A673 (cell line): Measurements from ENCODE around the gene REV1. TPM values are rescaled to one million over a fixed set of nuclear protein-coding genes. Genes with fewer than 3 reads are reported as not detected.
"Not testable (repeated sequence)": the region's sequence is repeated elsewhere in the genome, so short reads cannot be mapped to it uniquely, and the experiment has no call there.

ENCODE experiments used
- BruUV-seq: library from RNA; stranded (reverse); fragments of 400-500 nt; replicated peaks from 2 replicates; lab custom pipeline; 2021; lab: Mats Ljungman, UMichigan
- CTCF ChIA-PET: fragments of 300-600 bp; sonication (Branson Sonifier 250); formaldehyde crosslinking; loops from one replicate; lab custom pipeline; 2022; ENCODE audit warnings: antibody characterized with exemption; lab: Charles Lee
- POLR2A ChIA-PET: fragments of 300-600 bp; sonication (Branson Sonifier 250); formaldehyde crosslinking; loops from one replicate; lab custom pipeline; 2022; ENCODE audit warnings: antibody characterized with exemption; ENCODE audit not compliant: low non-redundant PET; lab: Charles Lee
- DNase-seq: peaks from one replicate; pipeline ENCODE4 v3.0.0-alpha.2; 2015; ENCODE audit warnings: low spot score
- H3K27ac ChIP-seq: fragments of 200-600 bp; sonication (generic); 2 replicates; pipeline ENCODE4 v1.5.1; 2016; ENCODE audit warnings: mixed run types, low read depth, mild to moderate bottlenecking, mixed read lengths, antibody characterized with exemption, low read length; ENCODE audit not compliant: poor library complexity, severe bottlenecking
- H3K27me3 ChIP-seq: fragments of 200-600 bp; sonication (generic); replicated peaks from 2 replicates; pipeline ENCODE4 v1.6.1; 2017; ENCODE audit warnings: mixed run types, low read depth, mild to moderate bottlenecking, mixed read lengths, antibody characterized with exemption, low read length; ENCODE audit not compliant: insufficient read depth, poor library complexity
- H3K36me3 ChIP-seq: fragments of 200-600 bp; sonication (generic); 2 replicates; pipeline ENCODE4 v1.6.1; 2016; ENCODE audit warnings: mixed run types, mild to moderate bottlenecking, mixed read lengths, antibody characterized with exemption, low read length; ENCODE audit not compliant: insufficient read depth, poor library complexity, severe bottlenecking
- H3K4me1 ChIP-seq: fragments of 200-600 bp; sonication (generic); 2 replicates; pipeline ENCODE4 v1.6.1; 2017; ENCODE audit warnings: mixed run types, mild to moderate bottlenecking, mixed read lengths, antibody characterized with exemption, low read length; ENCODE audit not compliant: insufficient read depth, poor library complexity, severe bottlenecking
- H3K4me3 ChIP-seq: fragments of 200-600 bp; sonication (generic); 2 replicates; pipeline ENCODE4 v1.5.1; 2016; ENCODE audit warnings: low read depth, mixed run types, mild to moderate bottlenecking, mixed read lengths, low read length; ENCODE audit not compliant: poor library complexity, severe bottlenecking
- H3K9me3 ChIP-seq: fragments of 200-600 bp; sonication (generic); 2 replicates; pipeline ENCODE4 v1.6.1; 2016; ENCODE audit warnings: mixed run types, low read depth, mild to moderate bottlenecking, mixed read lengths, antibody characterized with exemption, low read length; ENCODE audit not compliant: poor library complexity, severe bottlenecking
- EZH2 ChIP-seq: fragments of 200-600 bp; sonication (generic); IDR thresholded peaks from 2 replicates; pipeline ENCODE4 v1.6.1; 2017; ENCODE audit warnings: borderline replicate concordance, low read depth, mild to moderate bottlenecking, mixed read lengths, antibody characterized with exemption, low read length; ENCODE audit not compliant: poor library complexity, severe bottlenecking
- intact Hi-C: fragments of 100-400 bp; cut with micrococcal nuclease; formaldehyde crosslinking; loops from one replicate; pipeline ENCODE4 v1.10.0; 2022; ENCODE audit not compliant: unreplicated experiment
- total RNA-seq: library from RNA; stranded (reverse); gene quantifications from 2 replicates; pipeline ENCODE4 v1.2.3, GENCODE V29; 2021
- TF ChIP-seq, protein P1 (sequence below): fragments of 300-800, 200-600 bp; sonication (generic); conservative IDR thresholded peaks from 2 replicates; pipeline ENCODE4 v1.5.1; 2017; ENCODE audit warnings: low read depth, mild to moderate bottlenecking, antibody characterized with exemption, low read length, moderate library complexity, mixed read lengths

Gene REV1
- total RNA-seq, 1 experiment from 2014 or later: 38.1 TPM

DNA sequence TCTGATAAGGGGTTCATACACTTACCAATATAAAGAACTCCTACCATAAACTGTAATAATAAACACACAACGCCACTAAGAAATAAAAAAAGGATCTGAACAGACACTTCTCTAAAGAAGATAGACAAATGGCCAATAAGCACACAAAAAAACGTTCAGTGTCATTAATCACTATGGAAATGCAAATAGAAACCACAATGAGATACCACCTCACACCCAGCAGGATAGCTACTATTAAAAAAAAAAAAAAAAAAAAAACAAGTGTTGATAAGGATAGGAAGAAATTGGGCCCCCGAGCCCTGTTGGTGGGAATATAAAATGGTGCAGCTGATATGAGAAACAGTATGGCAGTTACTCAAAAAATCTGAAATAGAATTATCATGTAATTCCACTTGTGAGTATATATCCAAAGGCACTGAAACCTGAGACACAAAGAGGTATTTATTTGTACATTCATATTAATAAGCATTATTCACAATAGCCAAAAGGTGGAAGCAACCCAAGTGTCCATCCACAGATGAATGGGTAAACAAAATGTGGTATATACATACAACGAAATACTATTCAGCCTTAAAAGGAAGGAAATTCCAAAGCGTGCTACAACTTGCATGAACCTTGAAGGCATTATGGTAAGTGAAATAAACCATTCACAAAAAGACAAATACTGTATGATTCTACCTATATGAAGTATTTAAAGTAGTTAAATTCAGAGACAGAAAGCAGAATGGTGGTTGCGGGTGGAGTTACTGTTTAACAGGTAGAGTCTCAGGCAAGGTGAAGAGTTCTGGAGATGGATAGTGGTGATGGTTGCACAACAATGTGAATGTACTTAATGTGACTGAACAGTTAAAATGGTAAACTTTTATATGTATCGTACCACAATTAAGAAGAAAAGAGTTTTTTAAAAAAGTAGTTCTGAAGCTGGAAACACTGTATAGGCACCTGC, 17.9 kb downstream of the REV1 start:
- peaks cover 3% of the 10 kb centered on the region for H3K4me1 ChIP-seq
- peaks cover 5% of the 10 kb centered on the region for H3K9me3 ChIP-seq
- intact Hi-C loops: no loop called here
- CTCF ChIA-PET: no interaction called here
- no peaks in the 10 kb centered on the region for H3K27me3 ChIP-seq
- POLR2A ChIA-PET: no interaction called here
- no peaks in the 10 kb centered on the region for H3K36me3 ChIP-seq
- DNase-seq: no peak
- no TSS peak for BruUV-seq
- H3K4me3 ChIP-seq: no peak overlapping the region
- H3K27ac ChIP-seq: no peak overlapping the region
- TF ChIP-seq, protein P1, sequence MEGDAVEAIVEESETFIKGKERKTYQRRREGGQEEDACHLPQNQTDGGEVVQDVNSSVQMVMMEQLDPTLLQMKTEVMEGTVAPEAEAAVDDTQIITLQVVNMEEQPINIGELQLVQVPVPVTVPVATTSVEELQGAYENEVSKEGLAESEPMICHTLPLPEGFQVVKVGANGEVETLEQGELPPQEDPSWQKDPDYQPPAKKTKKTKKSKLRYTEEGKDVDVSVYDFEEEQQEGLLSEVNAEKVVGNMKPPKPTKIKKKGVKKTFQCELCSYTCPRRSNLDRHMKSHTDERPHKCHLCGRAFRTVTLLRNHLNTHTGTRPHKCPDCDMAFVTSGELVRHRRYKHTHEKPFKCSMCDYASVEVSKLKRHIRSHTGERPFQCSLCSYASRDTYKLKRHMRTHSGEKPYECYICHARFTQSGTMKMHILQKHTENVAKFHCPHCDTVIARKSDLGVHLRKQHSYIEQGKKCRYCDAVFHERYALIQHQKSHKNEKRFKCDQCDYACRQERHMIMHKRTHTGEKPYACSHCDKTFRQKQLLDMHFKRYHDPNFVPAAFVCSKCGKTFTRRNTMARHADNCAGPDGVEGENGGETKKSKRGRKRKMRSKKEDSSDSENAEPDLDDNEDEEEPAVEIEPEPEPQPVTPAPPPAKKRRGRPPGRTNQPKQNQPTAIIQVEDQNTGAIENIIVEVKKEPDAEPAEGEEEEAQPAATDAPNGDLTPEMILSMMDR: no peak
- TF ChIP-seq EZH2: no peak

- intact Hi-C loops: no loop called here
- ChIA-PET CTCF (no interaction called here), POLR2A (no interaction called here)
- H3K4me1 ChIP-seq: peaks cover 3% of the 10 kb centered on the region
- no peak overlapping the region for H3K27ac ChIP-seq
- no peak overlapping the region for H3K4me3 ChIP-seq
- no peak for TF ChIP-seq EZH2
- TF ChIP-seq, protein P1: no peak
- H3K36me3 ChIP-seq: no peaks in the 10 kb centered on the region
- peaks cover 5% of the 10 kb centered on the region for H3K9me3 ChIP-seq
- no peak for DNase-seq
- no peaks in the 10 kb centered on the region for H3K27me3 ChIP-seq
- no TSS peak for BruUV-seq
These were observed 18.9 kb downstream of the REV1 start for GRCh38 chr2:99470957-99471356.

GRCh38 chr2:99470459-99470858, 19.4 kb downstream of the REV1 start:
- H3K27me3 ChIP-seq, CTCF ChIA-PET, H3K4me3 ChIP-seq, H3K9me3 ChIP-seq, H3K4me1 ChIP-seq, intact Hi-C loops, POLR2A ChIA-PET, BruUV-seq, H3K36me3 ChIP-seq, DNase-seq, H3K27ac ChIP-seq: not testable (repeated sequence)

- intact Hi-C loops: no loop called here
- H3K4me1 ChIP-seq: peaks cover 3% of the 10 kb centered on the region
- DNase-seq: no peak
- H3K4me3 ChIP-seq: no peak overlapping the region
- H3K36me3 ChIP-seq: no peaks in the 10 kb centered on the region
- BruUV-seq: no TSS peak
- ChIA-PET CTCF (no interaction called here), POLR2A (no interaction called here)
- H3K27me3 ChIP-seq: no peaks in the 10 kb centered on the region
- H3K27ac ChIP-seq: no peak overlapping the region
- TF ChIP-seq, protein P1: no peak
- no peak for TF ChIP-seq EZH2
- H3K9me3 ChIP-seq: peaks cover 5% of the 10 kb centered on the region
These were observed 20.4 kb downstream of the REV1 start for GRCh38 chr2:99469394-99469793.
